ENCODE results near the gene SLC26A2. TPM values are rescaled to one million over a fixed set of nuclear protein-coding genes. Genes with fewer than 3 reads are reported as not detected.
"Not testable (repeated sequence)": the region's sequence is repeated elsewhere in the genome, so short reads cannot be mapped to it uniquely, and the experiment has no call there.

SLC26A2 gene
- total RNA-seq, 2 donors from 2014 or later, result 19.4 to 31.0 TPM

DNA sequence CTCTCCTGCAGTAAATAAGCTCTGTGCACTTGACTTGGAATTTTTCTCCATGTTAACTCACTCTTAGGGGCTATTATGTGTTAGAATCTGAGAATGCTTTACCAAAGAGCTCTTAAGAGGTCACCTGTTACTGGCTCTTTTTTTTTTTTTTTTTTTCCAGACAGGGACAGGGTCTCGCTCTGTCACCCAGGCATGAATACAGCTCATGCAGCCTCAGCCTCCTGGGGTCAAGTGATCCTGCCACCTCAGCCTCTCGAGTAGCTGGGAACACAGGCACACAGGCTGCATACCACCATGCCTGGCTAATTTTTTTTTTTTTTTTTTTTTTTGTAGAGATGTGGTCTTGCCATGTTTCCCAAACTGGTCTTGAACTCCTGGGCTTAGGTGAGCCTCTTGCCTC is 62.1 kb downstream of the SLC26A2 start:
- WGBS, result 82% methylated on average over 2 of the region's 2 CpGs
- intact Hi-C loops (cut with DNase I), result loop anchor here (10.0 kb wide), 1 partner anchor 192 kb away; no protein-coding TSS in a partner anchor
- Histone ChIP-seq H3K4me3 (no peak overlapping the region), H3K27ac (peak overlapping the region; percentile 40 to 55), H3K4me1 (replicated peaks) (no peaks in the 10 kb centered on the region), H3K9me3 (no peaks in the 10 kb centered on the region), H3K27me3 (replicated peaks; ENCODE audit: insufficient read depth) (no peaks in the 10 kb centered on the region), H3K36me3 (no peaks in the 10 kb centered on the region)
- TF ChIP-seq POLR2A (IDR thresholded peaks at IDR 0.05) (no peak), POLR2AphosphoS5 (IDR thresholded peaks at IDR 0.05) (no peak), CTCF (IDR thresholded peaks at IDR 0.05) (no peak)
- DNase-seq (ENCODE audit: low spot score), result no peak

- no peaks in the 10 kb centered on the region for H3K9me3 ChIP-seq
- no peaks in the 10 kb centered on the region for H3K4me1 ChIP-seq (replicated peaks)
- 88% methylated on average over 1 of the region's 1 CpG for WGBS
- no peak for TF ChIP-seq CTCF (IDR thresholded peaks at IDR 0.05)
- no peak for TF ChIP-seq POLR2A (IDR thresholded peaks at IDR 0.05)
- DNase-seq (ENCODE audit: low spot score), result no peak
- H3K36me3 ChIP-seq, result no peaks in the 10 kb centered on the region
- H3K4me3 ChIP-seq, result no peak overlapping the region
- H3K27me3 ChIP-seq (replicated peaks; ENCODE audit: insufficient read depth), result no peaks in the 10 kb centered on the region
- no peak overlapping the region for H3K27ac ChIP-seq
- intact Hi-C loops (cut with DNase I), result loop anchor here (10.0 kb wide), 1 partner anchor 192 kb away; no protein-coding TSS in a partner anchor
Observed at GRCh38 chr5:150023136-150023535, 62.6 kb downstream of the SLC26A2 start.

DNA sequence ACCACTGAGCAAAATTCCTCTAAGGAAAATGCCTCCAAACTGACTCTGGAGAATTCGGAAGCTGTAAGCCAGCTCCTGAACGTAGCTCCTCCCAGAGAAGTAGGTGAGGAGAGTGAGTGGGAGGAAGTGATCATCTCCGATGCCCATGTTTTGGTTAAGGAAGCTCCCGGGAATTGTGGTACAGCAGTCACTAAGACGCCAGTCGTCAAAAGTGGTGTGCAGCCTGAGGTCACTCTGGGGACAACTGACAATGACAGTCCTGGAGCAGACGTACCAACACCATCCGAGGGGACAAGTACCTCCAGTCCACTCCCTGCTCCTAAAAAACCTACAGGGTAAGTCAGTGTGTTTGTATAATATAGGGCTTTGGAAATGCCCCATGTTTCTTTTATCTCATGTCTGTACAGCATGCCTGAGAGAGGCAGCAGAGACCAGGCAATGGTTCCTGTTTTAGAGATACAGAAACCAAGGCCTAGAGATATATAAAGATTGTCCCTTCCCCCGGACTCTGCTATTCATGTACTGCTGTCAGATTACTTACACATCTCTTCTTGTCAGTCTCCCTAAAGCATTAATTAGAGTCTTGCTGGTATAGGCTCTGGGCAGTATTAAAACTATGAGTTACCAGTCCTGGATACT is 63.9 kb downstream of the SLC26A2 start:
- Histone ChIP-seq H3K4me3 (no peak overlapping the region), H3K27ac (no peak overlapping the region), H3K36me3 (no peaks in the 10 kb centered on the region), H3K9me3 (no peaks in the 10 kb centered on the region), H3K27me3 (replicated peaks; ENCODE audit: insufficient read depth) (no peaks in the 10 kb centered on the region), H3K4me1 (replicated peaks) (no peaks in the 10 kb centered on the region)
- DNase-seq (ENCODE audit: low spot score), result no peak
- intact Hi-C loops (cut with DNase I), result loop anchor here (10.0 kb wide), 1 partner anchor 190 kb away; no protein-coding TSS in a partner anchor
- WGBS, result 75% methylated on average over 9 of the region's 9 CpGs
- TF ChIP-seq POLR2AphosphoS5 (IDR thresholded peaks at IDR 0.05) (no peak), POLR2A (IDR thresholded peaks at IDR 0.05) (no peak), CTCF (IDR thresholded peaks at IDR 0.05) (no peak)

GRCh38 chr5:150026682-150027172 is 66.2 kb downstream of the SLC26A2 start:
- H3K9me3 ChIP-seq, result no peaks in the 10 kb centered on the region
- no peaks in the 10 kb centered on the region for H3K4me1 ChIP-seq (replicated peaks)
- intact Hi-C loops (cut with DNase I), result loop anchor here (10.0 kb wide), 1 partner anchor 188 kb away; no protein-coding TSS in a partner anchor
- H3K27me3 ChIP-seq (replicated peaks; ENCODE audit: insufficient read depth), result no peaks in the 10 kb centered on the region
- H3K36me3 ChIP-seq, result no peaks in the 10 kb centered on the region
- H3K27ac ChIP-seq, result no peak overlapping the region
- TF ChIP-seq POLR2A (IDR thresholded peaks at IDR 0.05) (no peak), CTCF (IDR thresholded peaks at IDR 0.05) (no peak), POLR2AphosphoS5 (IDR thresholded peaks at IDR 0.05) (no peak)
- WGBS, result 94% methylated on average over 4 of the region's 4 CpGs
- no peak for DNase-seq (ENCODE audit: low spot score)
- no peak overlapping the region for H3K4me3 ChIP-seq

DNA sequence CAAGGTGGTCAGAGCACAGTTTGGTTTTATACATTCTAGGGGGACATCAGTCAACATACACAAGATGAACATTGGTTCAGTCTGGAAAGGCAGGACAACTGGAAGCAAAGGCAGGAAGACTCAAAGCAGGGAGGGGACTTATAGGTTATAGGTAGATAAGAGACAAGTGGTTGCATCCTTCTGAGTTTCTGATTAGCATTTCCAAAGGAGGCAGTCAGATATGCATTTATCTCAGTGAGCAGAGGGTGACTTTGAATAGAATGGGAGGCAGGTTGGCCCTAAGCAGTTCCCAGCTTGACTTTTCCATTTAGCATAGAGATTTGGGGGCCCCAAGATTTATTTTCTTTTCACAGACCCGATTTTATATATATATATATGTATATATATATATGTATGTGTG is 67.5 kb downstream of the SLC26A2 start:
- not testable (repeated sequence) for DNase-seq (ENCODE audit: low spot score); H3K36me3 ChIP-seq; H3K9me3 ChIP-seq; H3K27me3 ChIP-seq (replicated peaks; ENCODE audit: insufficient read depth); H3K4me3 ChIP-seq; H3K4me1 ChIP-seq (replicated peaks); H3K27ac ChIP-seq
- intact Hi-C loops (cut with DNase I), result loop anchor here (10.0 kb wide), 1 partner anchor 187 kb away; no protein-coding TSS in a partner anchor
- WGBS, result 63% methylated on average over 1 of the region's 1 CpG
